Heart left ventricle (tissue), 16 donors: ENCODE data around the gene MT3. TPM values are rescaled to one million over a fixed set of nuclear protein-coding genes. Genes with fewer than 3 reads are reported as not detected.
A peak's percentile ranks its signal among the peaks of the same experiment; 100 is the strongest.

ENCODE experiments used
- ATAC-seq, 4 donors: fragments of 200-7000 bp; cut with Tn5 transposase; one replicate each; pipeline ENCODE4 v1.9.1; 2020 to 2022; ENCODE audit warnings: moderate library complexity in 4 of 4, mild to moderate bottlenecking in 3 of 4, moderate number of reproducible peaks in 1 of 4
- DNase-seq, 5 donors: peaks; one replicate each; pipeline ENCODE4 v3.0.0-alpha.2; 2020
- H3K27ac ChIP-seq, 12 donors: fragments of 200-600 bp; sonication (generic) in 4 of 12; one replicate each; pipeline versions ENCODE4 v1.5.0 to v1.8.0; 2016 to 2022; ENCODE audit warnings: mild to moderate bottlenecking in 2 of 12
- H3K27me3 ChIP-seq, 9 donors: fragments of 200-600 bp; sonication (generic) in 2 of 9; one replicate each; pipeline versions ENCODE4 v1.5.1 to v1.8.0; 2016 to 2022; ENCODE audit warnings: mild to moderate bottlenecking in 3 of 9
- H3K36me3 ChIP-seq, 9 donors: fragments of 200-600 bp; sonication (generic) in 2 of 9; one replicate each; pipeline versions ENCODE4 v1.5.0 to v1.8.0; 2018 to 2022; ENCODE audit warnings: mild to moderate bottlenecking in 2 of 9
- H3K4me1 ChIP-seq, 12 donors: fragments of 200-600 bp; sonication (generic) in 4 of 12; one replicate each; pipeline versions ENCODE4 v1.5.0 to v1.8.0; 2016 to 2022; ENCODE audit warnings: mild to moderate bottlenecking in 3 of 12
- H3K4me3 ChIP-seq, 12 donors: fragments of 200-600 bp; sonication (generic) in 4 of 12; one replicate each; pipeline versions ENCODE4 v1.5.0 to v1.8.0; 2017 to 2022; ENCODE audit warnings: mild to moderate bottlenecking in 9 of 12, moderate library complexity in 4 of 12
- H3K9me3 ChIP-seq, 12 donors: fragments of 200-600 bp; sonication (generic) in 4 of 12; one replicate each; pipeline versions ENCODE4 v1.5.0 to v1.8.0; 2016 to 2022; ENCODE audit warnings: mild to moderate bottlenecking in 1 of 12
- POLR2A ChIP-seq, 2 donors: fragments of 450-650 bp; IDR thresholded peaks; one replicate each; pipeline ENCODE4 v1.6.1; 2017; ENCODE audit warnings: antibody characterized with exemption in 2 of 2, mild to moderate bottlenecking in 2 of 2, moderate library complexity in 2 of 2
- WGBS, 4 donors: extraction: QIAGEN DNeasy Blood & Tissue Kit in 2 of 4; methylation state at CpG; one replicate each; pipeline versions ENCODE4 v1.1.5 to v1.1.7; 2013 to 2018; 5-methylcytosine and 5-hydroxymethylcytosine counted together
- intact Hi-C, 10 donors: fragments of 100-400 bp; cut with DNase I; formaldehyde crosslinking; loops; one replicate each; pipeline versions ENCODE4 v1.11.1 to v1.14.2; 2022
- polyA plus RNA-seq, 2 donors: library from polyadenylated mRNA; stranded (reverse); fragments of 200-250 nt; gene quantifications; one replicate each; pipeline ENCODE4 v1.2.3, GENCODE V29; 2013
- total RNA-seq, 9 donors: library from RNA; depleted of rRNA in 2 of 9; stranded (reverse); fragments of >200 nt in 2 of 9; fragmentation: NEBNext Ultra II Directional in 3 of 9; extraction: Animal tissue kit (Norgen Biotek cat#: 25700) in 3 of 9; gene quantifications; one replicate each; pipeline versions ENCODE4 v1.1.0 to v1.2.4, GENCODE V29; 2016 to 2023
- TF ChIP-seq, protein P1 (sequence below), 12 donors: fragments of 200-600 bp; sonication (generic) in 4 of 12; IDR thresholded peaks; one replicate each; pipeline versions ENCODE4 v1.5.0 to v1.8.0; 2018 to 2022; ENCODE audit warnings: antibody characterized with exemption in 12 of 12, mild to moderate bottlenecking in 5 of 12
- donor health status: ischemic (EF 13 %, LVEDD 7.1; RV severe dilation, severe dysfunction).
- donor health status: healthy with polysubstance abuse.
- donor health status: DM: no; HTN: yes; CAD: no.
- donor health status: DM: no; HTN: no; CAD: no.
- donor health status: ischemic (EF 25% LVEDD 6.9; RV normal size, moderate dysfunction).
- donor health status: ischemic (EF 25% LVEDD 5.7; RV mildly dilated, moderate dysfunction).
- donor health status: healthy.
- donor health status: DM: yes; HTN: yes; CAD: no.
- donor health status: ischemic (EF 35%, LVEDD 5.7; RV mildly dilated, moderate dysfunction).
- donor health status: nonischemic (EF 11% LVEDD 7.7; RV severe dilation, severe dysfunction).
- donor health status: DM: yes; HTN: yes; CAD: no.
- donor health status: PGD.
- donor health status: ischemic (EF 29% LVEDD 5.4; RV normal size, mild dysfunction).
- donor health status: nonischemic (EF 23%, LVEDD 6.1; RV moderate dilation, normal function).

MT3 gene
- total and polyA plus RNA-seq, 11 donors = 1.3 to 20.0 (median 3.7) TPM; not detected in 1

DNA sequence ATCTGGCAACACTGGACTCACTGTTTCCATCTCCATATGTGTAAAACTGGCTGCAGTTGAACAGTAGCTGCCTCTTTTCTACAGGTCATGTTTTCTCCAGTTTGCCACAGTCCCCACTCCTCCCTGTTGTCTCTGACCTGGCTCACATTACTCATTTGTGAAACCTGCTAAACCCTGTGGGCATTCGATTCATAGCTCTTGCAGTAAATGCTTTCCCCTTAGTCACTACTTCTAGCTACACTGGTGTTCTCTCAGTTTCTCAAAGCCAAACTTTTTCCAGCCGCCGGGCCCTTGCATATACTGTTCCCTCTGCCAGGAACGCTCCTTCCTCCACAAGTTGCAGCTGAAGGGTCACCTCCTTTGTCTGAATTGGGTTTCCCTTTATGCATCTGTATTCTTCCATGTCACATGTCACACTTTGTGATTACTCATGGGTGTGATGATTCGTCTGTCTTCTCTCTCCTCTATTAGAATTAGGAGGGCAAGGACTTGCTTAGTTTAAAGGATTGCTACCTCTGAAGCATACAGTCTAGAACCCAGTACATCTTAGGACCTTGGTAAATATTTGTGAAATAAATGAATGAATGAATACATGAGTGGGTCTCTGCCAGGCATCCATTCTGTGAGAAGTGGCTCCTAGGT, 39.5 kb upstream of the MT3 start:
- intact Hi-C loops = no loop called here
- Histone ChIP-seq H3K27ac (no peak overlapping the region), H3K27me3 (peaks cover 0 to 2% (median 0%) of the 10 kb centered on the region in 9 donors), H3K9me3 (no peaks in the 10 kb centered on the region), H3K36me3 (no peaks in the 10 kb centered on the region), H3K4me1 (peaks cover 2 to 13% (median 8%) of the 10 kb centered on the region in 12 donors), H3K4me3 (no peak overlapping the region)
- 87 to 92% (median 90%) methylated on average over 5 of the region's 5 CpGs for WGBS, 4 donors
- ATAC-seq = no peak
- TF ChIP-seq, protein P1, sequence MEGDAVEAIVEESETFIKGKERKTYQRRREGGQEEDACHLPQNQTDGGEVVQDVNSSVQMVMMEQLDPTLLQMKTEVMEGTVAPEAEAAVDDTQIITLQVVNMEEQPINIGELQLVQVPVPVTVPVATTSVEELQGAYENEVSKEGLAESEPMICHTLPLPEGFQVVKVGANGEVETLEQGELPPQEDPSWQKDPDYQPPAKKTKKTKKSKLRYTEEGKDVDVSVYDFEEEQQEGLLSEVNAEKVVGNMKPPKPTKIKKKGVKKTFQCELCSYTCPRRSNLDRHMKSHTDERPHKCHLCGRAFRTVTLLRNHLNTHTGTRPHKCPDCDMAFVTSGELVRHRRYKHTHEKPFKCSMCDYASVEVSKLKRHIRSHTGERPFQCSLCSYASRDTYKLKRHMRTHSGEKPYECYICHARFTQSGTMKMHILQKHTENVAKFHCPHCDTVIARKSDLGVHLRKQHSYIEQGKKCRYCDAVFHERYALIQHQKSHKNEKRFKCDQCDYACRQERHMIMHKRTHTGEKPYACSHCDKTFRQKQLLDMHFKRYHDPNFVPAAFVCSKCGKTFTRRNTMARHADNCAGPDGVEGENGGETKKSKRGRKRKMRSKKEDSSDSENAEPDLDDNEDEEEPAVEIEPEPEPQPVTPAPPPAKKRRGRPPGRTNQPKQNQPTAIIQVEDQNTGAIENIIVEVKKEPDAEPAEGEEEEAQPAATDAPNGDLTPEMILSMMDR (IDR thresholded peaks at IDR 0.05) = no peak
- no peak for TF ChIP-seq POLR2A (IDR thresholded peaks at IDR 0.05)
- no peak for DNase-seq

DNA sequence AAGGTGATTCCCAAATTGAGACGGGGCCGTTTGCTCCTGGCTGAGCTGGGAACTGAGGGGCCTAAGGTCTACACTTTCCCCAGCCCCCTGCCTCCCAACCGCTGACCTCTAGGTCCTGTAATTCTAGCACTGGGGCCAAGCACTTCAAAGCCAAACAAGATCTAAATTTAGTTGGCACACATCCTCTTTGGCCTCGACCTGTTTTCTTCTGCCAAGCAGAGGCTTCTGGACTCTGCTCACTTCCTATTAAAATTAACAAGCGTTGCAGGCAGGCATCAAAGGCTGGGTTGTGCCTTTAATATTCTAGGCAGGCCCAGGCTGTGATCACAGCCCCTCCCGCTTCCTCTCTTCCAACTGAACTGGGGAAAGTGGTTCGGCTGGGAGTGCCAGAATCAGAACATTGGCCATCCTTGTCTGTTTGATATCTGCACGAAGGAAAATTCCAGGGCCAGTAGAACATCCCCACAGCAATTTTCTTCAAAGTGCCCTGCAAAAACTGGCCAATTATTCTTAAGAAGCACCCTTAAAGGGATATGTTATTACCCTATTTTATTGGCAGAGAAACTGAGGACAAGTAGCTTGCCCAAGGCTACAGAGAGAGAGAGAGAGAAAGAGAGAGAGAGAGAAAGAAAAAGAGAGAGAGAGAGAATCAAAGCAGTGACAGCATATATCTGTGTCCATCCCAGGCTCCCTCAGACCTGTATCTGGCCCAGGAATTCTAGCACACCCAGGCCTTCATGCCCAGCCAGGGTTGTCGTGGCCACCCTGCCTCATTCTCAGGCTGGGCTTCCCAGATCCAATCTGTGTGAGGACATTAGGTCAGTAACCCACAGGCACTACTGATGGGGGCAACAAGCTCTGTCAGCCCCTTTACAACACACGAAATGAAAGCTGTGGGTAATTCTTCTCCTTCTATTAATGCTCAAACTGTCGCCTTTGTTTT, 37.3 kb upstream of the MT3 start:
- peak overlapping the region in 4 of 12 donors; percentile 9 to 61 (median 18) for H3K27ac ChIP-seq
- H3K27me3 ChIP-seq = peaks cover 0 to 10% (median 0%) of the 10 kb centered on the region in 9 donors
- WGBS, 4 donors = 30 to 32% (median 31%) methylated on average over 11 of the region's 11 CpGs
- H3K4me1 ChIP-seq = peaks cover 2 to 13% (median 8%) of the 10 kb centered on the region in 12 donors
- no peaks in the 10 kb centered on the region for H3K9me3 ChIP-seq
- ATAC-seq = peak; percentile 75 to 89 (median 81)
- H3K4me3 ChIP-seq = no peak overlapping the region
- peak in 3 of 5 donors; percentile 18 to 34 (median 20) for DNase-seq
- TF ChIP-seq, protein P1 (IDR thresholded peaks at IDR 0.05) = no peak
- TF ChIP-seq POLR2A (IDR thresholded peaks at IDR 0.05) = no peak
- H3K36me3 ChIP-seq = no peaks in the 10 kb centered on the region
- intact Hi-C loops = no loop called here

DNA sequence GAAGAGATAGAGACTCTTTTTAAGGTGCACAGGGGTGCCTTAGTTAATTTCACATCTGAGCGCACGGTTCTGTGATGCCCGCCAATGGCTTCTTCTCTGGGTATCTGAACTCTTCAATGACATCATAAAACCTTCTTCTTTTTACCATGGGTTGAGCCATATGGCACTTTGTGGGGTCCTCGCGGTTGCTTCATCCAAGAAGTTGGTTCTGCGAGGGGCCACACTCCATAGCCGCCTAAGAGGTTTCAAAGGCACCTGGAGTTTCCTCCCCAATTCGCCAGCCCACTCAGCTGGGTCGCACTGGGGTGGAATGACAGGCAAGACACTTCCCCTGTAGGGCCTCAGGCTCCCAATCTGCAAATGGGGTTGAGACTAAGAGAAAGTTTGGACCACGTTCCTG, 34.9 kb upstream of the MT3 start:
- H3K4me3 ChIP-seq = no peak overlapping the region
- no peak for DNase-seq
- intact Hi-C loops = no loop called here
- no peaks in the 10 kb centered on the region for H3K9me3 ChIP-seq
- TF ChIP-seq POLR2A (IDR thresholded peaks at IDR 0.05) = no peak
- TF ChIP-seq, protein P1 (IDR thresholded peaks at IDR 0.05) = no peak
- WGBS, 4 donors = 87 to 96% (median 92%) methylated on average over 10 of the region's 10 CpGs
- no peak overlapping the region for H3K27ac ChIP-seq
- H3K36me3 ChIP-seq = no peaks in the 10 kb centered on the region
- ATAC-seq = no peak
- peaks cover 0 to 10% (median 0%) of the 10 kb centered on the region in 9 donors for H3K27me3 ChIP-seq
- peaks cover 0 to 13% (median 8%) of the 10 kb centered on the region in 12 donors for H3K4me1 ChIP-seq
